CD1c-positive myeloid dendritic cell (primary cell): Measurements from ENCODE around the gene SASH1.
"Not testable (repeated sequence)": the region's sequence is repeated elsewhere in the genome, so short reads cannot be mapped to it uniquely, and the experiment has no call there.

Experiments used
- DNase-seq: peaks from one replicate; pipeline ENCODE4 v3.0.0-alpha.2; 2016; ENCODE audit errors: extremely low spot score

SASH1 gene

GRCh38 chr6:148365041-148365440, 22.4 kb downstream of the SASH1 start:
- no peak for DNase-seq

- peak; percentile 13 for DNase-seq
Observed at GRCh38 chr6:148367411-148368024, 24.9 kb downstream of the SASH1 start.

DNA sequence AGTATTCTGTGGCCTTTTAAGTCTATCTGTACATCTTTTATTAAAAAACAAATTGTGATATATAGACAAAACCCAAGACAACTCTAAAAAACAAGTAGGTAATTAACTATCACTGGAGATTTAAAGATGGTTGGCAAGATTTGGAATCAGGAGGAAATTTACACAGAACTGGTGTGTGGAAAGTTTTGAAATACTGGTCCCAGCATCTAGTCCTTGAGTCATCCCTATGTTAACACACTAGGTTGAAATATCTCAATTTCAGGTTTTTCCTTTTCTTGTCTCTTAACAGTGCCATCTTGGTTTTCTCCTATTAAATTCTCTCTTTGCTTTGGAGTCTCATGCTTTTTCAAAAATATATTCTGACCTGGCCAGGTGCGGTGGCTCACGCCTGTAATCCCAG, 27.5 kb downstream of the SASH1 start:
- no peak for DNase-seq

- DNase-seq: no peak
Observed at GRCh38 chr6:148374040-148374774, 31.6 kb downstream of the SASH1 start.

GRCh38 chr6:148375401-148375800, 32.8 kb downstream of the SASH1 start:
- DNase-seq: no peak

- DNase-seq: no peak
Observed at GRCh38 chr6:148379481-148379880, 36.8 kb downstream of the SASH1 start.

- no peak for DNase-seq
Observed at GRCh38 chr6:148379966-148380713, 37.5 kb downstream of the SASH1 start.

- DNase-seq: not testable (repeated sequence)
Observed at GRCh38 chr6:148382051-148382450, 39.4 kb downstream of the SASH1 start.

DNA sequence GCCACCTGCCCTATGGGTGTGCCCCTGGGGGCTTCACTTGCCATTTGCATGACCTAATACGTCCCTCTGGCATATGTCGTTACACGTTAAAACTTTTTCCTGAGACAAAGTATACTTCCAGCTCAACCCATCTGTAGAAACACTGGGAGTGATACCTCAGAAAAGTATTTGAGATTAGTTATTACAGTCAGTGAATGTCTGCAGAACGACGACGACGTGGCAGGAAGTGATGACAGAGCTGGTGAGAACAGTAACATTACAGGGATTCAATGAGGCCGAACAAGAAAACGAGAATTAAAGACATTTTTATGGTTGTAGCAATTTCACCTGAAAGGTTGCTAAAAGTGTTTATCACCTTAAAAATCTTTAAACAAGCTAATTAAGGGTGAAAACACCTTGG, 40.2 kb downstream of the SASH1 start:
- DNase-seq: no peak

- DNase-seq: peak; percentile 86
Observed at GRCh38 chr6:148383658-148384368, 41.2 kb downstream of the SASH1 start.

DNA sequence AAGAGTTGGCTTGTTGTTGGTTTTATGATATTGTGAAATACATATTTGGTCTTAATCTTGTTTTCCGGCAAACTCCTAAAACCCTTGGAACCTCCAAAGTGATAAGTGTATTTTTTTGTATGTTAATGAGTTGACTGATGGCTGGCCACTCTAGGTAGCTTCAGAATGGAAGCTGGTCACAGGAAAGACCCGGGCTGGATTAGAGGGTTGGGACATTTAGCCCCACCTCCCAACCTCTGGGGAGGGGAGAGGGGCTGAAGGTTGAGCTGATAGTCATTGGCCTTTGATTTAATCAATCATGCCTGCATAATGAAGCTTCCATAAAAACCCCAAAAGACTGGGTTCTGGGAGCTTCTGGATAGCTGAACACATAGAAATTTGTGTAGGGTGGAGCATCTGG, 42.7 kb downstream of the SASH1 start:
- no peak for DNase-seq

- peak; percentile 47 for DNase-seq
Observed at GRCh38 chr6:148388521-148388920, 45.9 kb downstream of the SASH1 start.

DNA sequence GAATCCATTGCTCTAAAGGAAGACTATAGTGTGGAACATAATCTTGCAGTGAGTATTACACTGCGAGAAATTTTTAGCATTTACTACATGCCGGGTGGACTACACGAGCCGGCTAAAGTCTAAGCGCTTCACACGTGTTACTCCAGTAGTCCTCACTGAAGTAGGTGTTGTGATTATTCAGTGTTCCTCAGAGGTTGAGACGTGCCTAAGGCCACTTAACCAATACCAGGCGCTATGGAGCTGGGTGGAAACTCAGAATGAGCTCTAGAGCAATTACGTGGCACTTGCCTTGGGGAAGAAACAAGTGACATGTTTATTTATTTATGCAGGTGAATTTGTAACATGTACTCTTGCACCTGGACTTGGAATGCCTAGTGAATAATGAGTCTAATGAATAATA, 46.4 kb downstream of the SASH1 start:
- no peak for DNase-seq

- no peak for DNase-seq
Observed at GRCh38 chr6:148389917-148390316, 47.3 kb downstream of the SASH1 start.

DNA sequence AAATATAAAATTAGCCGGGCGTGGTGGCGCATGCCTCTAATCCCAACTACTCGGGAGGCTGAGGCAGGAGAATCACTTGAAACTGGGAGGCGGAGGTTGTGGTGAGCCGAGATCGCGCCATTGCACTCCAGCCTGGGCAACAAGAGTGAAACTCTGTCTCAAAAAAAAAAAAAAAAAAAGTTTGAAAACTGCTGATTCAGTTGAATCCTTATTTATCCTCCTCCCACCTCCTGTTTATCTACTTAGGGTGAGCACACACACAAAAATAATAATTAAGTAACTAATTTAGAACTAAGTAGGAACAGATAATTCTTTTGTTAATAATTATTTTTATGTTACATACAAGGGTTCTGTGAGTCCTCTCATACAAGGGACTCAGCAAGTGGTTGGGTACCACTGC, 49.5 kb downstream of the SASH1 start:
- DNase-seq: not testable (repeated sequence)

- peak; percentile 68 for DNase-seq
Observed at GRCh38 chr6:148392671-148393070, 50.0 kb downstream of the SASH1 start.

- no peak for DNase-seq
Observed at GRCh38 chr6:148395583-148396101, 53.0 kb downstream of the SASH1 start.

DNA sequence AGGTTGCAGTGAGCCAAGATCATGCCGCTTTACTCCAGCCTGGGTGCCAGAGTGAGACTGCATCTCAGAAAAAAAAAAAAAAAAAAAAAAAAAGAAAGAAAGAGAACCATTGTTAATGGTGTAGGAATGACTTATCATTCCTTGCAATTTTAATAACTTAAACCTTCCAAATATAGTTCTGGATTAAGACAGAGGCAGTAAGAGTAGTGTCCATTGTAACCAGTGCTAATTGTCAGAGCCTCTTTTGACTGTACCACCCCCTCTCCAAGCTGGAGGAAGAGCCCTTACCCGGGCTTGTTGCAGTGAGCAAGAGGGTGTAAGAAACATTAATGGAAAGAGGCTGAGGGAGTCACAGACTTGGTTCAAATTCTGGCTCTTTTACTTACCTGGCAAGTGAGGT, 53.8 kb downstream of the SASH1 start:
- no peak for DNase-seq

GRCh38 chr6:148396926-148397325, 54.3 kb downstream of the SASH1 start:
- no peak for DNase-seq

- DNase-seq: no peak
Observed at GRCh38 chr6:148398244-148398643, 55.6 kb downstream of the SASH1 start.

GRCh38 chr6:148398678-148399077, 56.0 kb downstream of the SASH1 start:
- DNase-seq: no peak

DNA sequence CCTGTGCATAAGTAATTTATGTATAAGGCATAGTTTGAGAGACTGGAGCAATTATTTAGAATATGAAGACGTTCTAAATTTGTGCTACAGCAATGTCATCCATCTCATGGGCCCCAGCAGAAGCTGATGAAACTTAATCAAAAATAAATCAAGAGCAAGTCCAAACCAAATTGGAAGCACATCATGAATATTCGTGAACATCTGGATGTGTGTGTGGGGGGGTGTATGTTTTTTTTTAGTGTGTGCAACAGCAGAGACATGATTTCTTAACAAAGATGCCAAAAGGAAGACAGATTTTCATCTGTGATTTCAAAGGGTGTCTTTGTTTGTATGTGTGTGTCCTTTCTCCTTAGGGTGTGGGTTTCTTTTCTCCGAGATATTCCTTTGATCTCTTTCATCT, 58.9 kb downstream of the SASH1 start:
- no peak for DNase-seq
